Lower leg skin (tissue), 4 donors: ENCODE measurements around the gene SPARC. TPM values are rescaled to one million over a fixed set of nuclear protein-coding genes. Genes with fewer than 3 reads are reported as not detected.

Source experiments
- DNase-seq, 2 donors: peaks; one replicate each; pipeline ENCODE4 v3.0.0-alpha.2; 2019; ENCODE audit warnings: low spot score in 2 of 2
- H3K4me3 ChIP-seq: fragments of 200-600 bp; sonication (generic); 2 replicates; pipeline ENCODE4 v1.5.1; 2017; ENCODE audit warnings: mild to moderate bottlenecking, low read depth; ENCODE audit not compliant: poor library complexity, severe bottlenecking
- POLR2A ChIP-seq, 2 donors: fragments of 450-650 bp; IDR thresholded peaks; one replicate each; pipeline ENCODE4 v1.6.1; 2016 to 2017; ENCODE audit warnings: antibody characterized with exemption in 2 of 2, mild to moderate bottlenecking in 1 of 2, moderate library complexity in 1 of 2
- WGBS, 2 donors: methylation state at CpG; one replicate each; pipeline ENCODE4 v1.1.5; 2018; 5-methylcytosine and 5-hydroxymethylcytosine counted together
- intact Hi-C: fragments of 100-400 bp; cut with DNase I; formaldehyde crosslinking; loops from one replicate; pipeline ENCODE4 v1.15.0; 2023; ENCODE audit warnings: low total_unique reads
- total RNA-seq, 4 donors: library from RNA; depleted of rRNA; stranded (reverse); fragments of >200 nt; gene quantifications; one replicate each; pipeline ENCODE4 v1.1.0, GENCODE V29; 2016
- TF ChIP-seq, protein P1 (sequence below), 3 donors: fragments of 450-650 bp; IDR thresholded peaks; one replicate each; pipeline ENCODE4 v1.5.1; 2016; ENCODE audit warnings: antibody characterized with exemption in 3 of 3, mild to moderate bottlenecking in 3 of 3, moderate library complexity in 2 of 3

SPARC gene
- total RNA-seq, 4 donors from 2014 or later, result 133 to 494 (median 213) TPM

DNA sequence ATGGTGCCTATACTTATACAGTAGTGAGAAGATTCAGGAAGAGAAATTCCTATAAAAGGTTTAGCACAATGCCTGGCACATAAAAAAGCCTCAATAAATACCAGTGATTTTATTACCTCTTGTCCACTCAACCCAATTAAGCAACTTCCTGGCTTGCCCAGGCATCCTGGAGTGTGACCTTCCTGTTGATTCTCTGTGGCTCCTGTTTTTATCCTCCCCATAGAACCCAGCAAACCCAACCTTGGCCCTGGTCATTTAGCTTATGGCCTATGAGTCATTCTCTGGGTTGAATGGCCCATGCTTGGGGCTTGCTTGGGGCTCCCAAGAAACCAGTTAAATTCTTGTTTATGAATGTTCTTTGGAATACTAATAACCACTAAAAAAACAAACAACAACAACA is 21.4 kb upstream of the SPARC start:
- no peak overlapping the region for H3K4me3 ChIP-seq
- intact Hi-C loops, result no loop called here
- TF ChIP-seq, protein P1, sequence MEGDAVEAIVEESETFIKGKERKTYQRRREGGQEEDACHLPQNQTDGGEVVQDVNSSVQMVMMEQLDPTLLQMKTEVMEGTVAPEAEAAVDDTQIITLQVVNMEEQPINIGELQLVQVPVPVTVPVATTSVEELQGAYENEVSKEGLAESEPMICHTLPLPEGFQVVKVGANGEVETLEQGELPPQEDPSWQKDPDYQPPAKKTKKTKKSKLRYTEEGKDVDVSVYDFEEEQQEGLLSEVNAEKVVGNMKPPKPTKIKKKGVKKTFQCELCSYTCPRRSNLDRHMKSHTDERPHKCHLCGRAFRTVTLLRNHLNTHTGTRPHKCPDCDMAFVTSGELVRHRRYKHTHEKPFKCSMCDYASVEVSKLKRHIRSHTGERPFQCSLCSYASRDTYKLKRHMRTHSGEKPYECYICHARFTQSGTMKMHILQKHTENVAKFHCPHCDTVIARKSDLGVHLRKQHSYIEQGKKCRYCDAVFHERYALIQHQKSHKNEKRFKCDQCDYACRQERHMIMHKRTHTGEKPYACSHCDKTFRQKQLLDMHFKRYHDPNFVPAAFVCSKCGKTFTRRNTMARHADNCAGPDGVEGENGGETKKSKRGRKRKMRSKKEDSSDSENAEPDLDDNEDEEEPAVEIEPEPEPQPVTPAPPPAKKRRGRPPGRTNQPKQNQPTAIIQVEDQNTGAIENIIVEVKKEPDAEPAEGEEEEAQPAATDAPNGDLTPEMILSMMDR (IDR thresholded peaks at IDR 0.05), result no peak
- TF ChIP-seq POLR2A (IDR thresholded peaks at IDR 0.05), result no peak
- DNase-seq, result no peak

DNA sequence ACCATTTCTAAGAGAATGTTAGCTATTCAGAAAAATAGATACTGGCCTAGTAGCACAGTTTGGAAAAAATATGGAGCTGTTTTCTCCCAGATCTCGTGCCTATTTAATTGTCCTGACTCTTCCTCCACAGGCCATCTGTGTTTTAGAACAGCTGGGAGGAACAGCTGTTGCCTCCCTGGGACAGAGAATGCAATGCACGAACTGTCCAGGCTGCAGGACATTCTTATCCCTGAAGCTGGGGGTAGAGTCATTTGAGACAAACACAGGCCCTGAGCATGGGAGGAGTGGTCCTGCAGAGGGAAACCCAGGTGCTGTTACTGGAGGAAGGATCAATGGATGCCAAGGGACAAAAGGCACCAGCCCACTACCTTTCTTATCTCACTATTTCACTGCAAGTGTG is 20.9 kb upstream of the SPARC start:
- intact Hi-C loops, result no loop called here
- WGBS, 2 donors, result 44 to 58% methylated on average over 2 of the region's 2 CpGs
- no peak overlapping the region for H3K4me3 ChIP-seq
- no peak for DNase-seq
- no peak for TF ChIP-seq POLR2A (IDR thresholded peaks at IDR 0.05)
- TF ChIP-seq, protein P1 (IDR thresholded peaks at IDR 0.05), result no peak

DNA sequence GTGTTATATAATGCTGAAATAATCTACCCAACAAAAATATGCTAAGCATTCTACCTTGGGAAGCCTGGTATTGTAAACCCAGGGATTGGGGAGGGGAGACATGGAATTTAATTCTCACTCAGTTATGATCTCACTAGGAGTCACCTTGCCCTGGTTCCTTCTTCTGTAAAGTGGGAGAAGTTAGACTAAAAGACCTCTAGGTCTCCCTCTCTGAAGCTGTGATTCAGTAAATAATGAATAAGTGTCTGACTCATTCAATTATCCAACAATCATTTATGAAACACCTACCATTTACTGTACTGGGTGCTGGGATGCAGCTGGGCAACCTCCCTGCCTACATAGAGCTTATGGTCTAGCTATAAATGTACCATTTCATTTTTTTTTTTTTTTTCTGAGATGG is 20.2 kb upstream of the SPARC start:
- no peak overlapping the region for H3K4me3 ChIP-seq
- no peak for DNase-seq
- no peak for TF ChIP-seq POLR2A (IDR thresholded peaks at IDR 0.05)
- TF ChIP-seq, protein P1 (IDR thresholded peaks at IDR 0.05), result no peak
- intact Hi-C loops, result no loop called here

DNA sequence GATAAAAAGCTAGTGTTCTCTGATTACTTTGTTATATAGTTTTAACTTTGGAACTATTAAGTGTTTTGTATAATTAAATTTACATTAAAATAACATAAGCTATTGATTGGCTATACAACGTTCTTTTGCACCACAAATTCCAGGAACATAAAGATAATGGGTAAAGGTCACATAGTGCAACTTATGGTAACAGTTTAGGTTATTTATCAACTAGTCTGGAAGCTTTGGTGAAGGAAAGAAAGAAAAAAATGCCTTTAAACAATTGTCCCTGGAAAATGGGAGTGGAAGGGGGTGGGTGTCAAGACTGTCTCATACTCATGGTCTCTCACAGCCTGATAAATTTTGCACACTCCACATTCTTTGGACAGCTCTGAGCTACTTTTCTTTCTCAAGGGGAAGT is 17.1 kb upstream of the SPARC start:
- no peak overlapping the region for H3K4me3 ChIP-seq
- WGBS, 2 donors, result 72 to 76% methylated on average over 1 of the region's 1 CpG
- intact Hi-C loops, result no loop called here
- TF ChIP-seq, protein P1 (IDR thresholded peaks at IDR 0.05), result no peak
- TF ChIP-seq POLR2A (IDR thresholded peaks at IDR 0.05), result no peak
- DNase-seq, result no peak

DNA sequence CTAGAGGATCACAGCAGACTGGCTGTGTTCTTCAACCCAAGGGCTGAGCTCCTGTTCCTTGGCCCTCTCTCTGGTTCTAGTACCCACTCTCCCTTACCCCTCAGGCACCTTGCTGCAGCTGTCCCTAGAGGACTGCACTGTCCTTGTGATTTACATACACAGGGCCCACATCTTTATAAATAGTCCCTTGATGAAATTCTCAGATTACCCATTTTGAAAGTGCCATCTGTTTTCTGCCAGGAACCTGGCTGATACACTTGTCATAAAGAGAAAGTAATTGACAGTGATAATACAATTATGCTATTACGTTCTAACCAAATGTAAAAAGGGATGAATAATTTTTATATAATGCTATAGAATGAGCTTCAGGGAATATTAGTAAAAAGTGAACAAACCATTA is 16.5 kb upstream of the SPARC start:
- DNase-seq, result no peak
- intact Hi-C loops, result no loop called here
- WGBS, 2 donors, result 59 to 61% methylated on average over 1 of the region's 1 CpG
- H3K4me3 ChIP-seq, result no peak overlapping the region
- TF ChIP-seq, protein P1 (IDR thresholded peaks at IDR 0.05), result no peak
- TF ChIP-seq POLR2A (IDR thresholded peaks at IDR 0.05), result no peak

DNA sequence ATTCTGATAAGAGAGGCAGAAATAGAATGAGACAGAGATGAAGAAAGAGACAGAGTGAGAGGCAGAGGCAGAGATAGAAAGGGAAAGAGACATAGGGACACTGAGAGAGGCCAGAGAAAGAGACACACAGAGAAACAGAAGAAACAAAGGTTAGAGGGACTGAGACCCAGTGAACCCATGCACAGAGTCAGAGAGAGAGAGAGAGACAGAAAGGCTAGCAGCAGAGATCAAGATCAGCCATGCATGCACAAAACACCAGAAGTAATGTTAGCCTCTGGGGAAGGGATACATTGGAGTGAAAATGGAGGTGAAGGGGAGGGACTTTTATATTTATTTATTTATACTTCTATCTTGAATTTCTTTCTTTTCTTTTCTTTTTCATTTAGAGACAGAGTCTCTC is 14.1 kb upstream of the SPARC start:
- TF ChIP-seq POLR2A (IDR thresholded peaks at IDR 0.05), result no peak
- TF ChIP-seq, protein P1 (IDR thresholded peaks at IDR 0.05), result no peak

More for the DNA sequence above, 14.1 kb upstream of the SPARC start:
- H3K4me3 ChIP-seq, result no peak overlapping the region
- DNase-seq, result no peak
- intact Hi-C loops, result no loop called here
